ENCODE results near the gene SPIN2A. TPM values are rescaled to one million over a fixed set of nuclear protein-coding genes. Genes with fewer than 3 reads are reported as not detected.
A peak's percentile ranks its signal among the peaks of the same experiment; 100 is the strongest.
"Not testable (repeated sequence)": the region's sequence is repeated elsewhere in the genome, so short reads cannot be mapped to it uniquely, and the experiment has no call there.

SPIN2A gene
- total RNA-seq = 3.4 TPM
- polyA plus RNA-seq (ENCODE audit: insufficient read depth in 1 of 8, insufficient read length in 8 of 8, low replicate concordance in 1 of 8) = 1 to 10 TPM; 1.6 to 7.0 (median 4.3) TPM
- long read RNA-seq, donor 1, partial matches to known transcripts = 0 of 2 reads
- long read RNA-seq, donor 1, other reads (novel, unspliced or antisense) = 0 of 2 reads
- long read RNA-seq, donor 2, partial matches to known transcripts = 0 of 1 reads
- long read RNA-seq, donor 2, other reads (novel, unspliced or antisense) = 0 of 1 reads
- long read RNA-seq, donor 3, partial matches to known transcripts = 0 of 1 reads
- long read RNA-seq, donor 3, other reads (novel, unspliced or antisense) = 0 of 1 reads
- long read RNA-seq, donor 4, partial matches to known transcripts = 0 of 4 reads
- long read RNA-seq, donor 4, other reads (novel, unspliced or antisense) = 0 of 4 reads
- long read RNA-seq, donor 5, partial matches to known transcripts = 0 of 3 reads
- long read RNA-seq, donor 5, other reads (novel, unspliced or antisense) = 0 of 3 reads
- long read RNA-seq, donor 6, partial matches to known transcripts = 0 of 2 reads
- long read RNA-seq, donor 6, other reads (novel, unspliced or antisense) = 0 of 2 reads
- long read RNA-seq, donor 7, partial matches to known transcripts = 0 of 4 reads
- long read RNA-seq, donor 7, other reads (novel, unspliced or antisense) = 0 of 4 reads
- long read RNA-seq, donor 8, partial matches to known transcripts = 0 of 2 reads
- long read RNA-seq, donor 8, other reads (novel, unspliced or antisense) = 0 of 2 reads
- long read RNA-seq, donor 9, partial matches to known transcripts = 0 of 2 reads
- long read RNA-seq, donor 9, other reads (novel, unspliced or antisense) = 0 of 2 reads
- long read RNA-seq, donor 10, partial matches to known transcripts = 0 of 4 reads
- long read RNA-seq, donor 10, other reads (novel, unspliced or antisense) = 0 of 4 reads
- long read RNA-seq, donor 11, partial matches to known transcripts = 0 of 5 reads
- long read RNA-seq, donor 11, other reads (novel, unspliced or antisense) = 0 of 5 reads

- not testable (repeated sequence) for H3K9me3 ChIP-seq (replicated peaks; ENCODE audit: control insufficient read depth, low read depth, low read length); H3K36me3 ChIP-seq (ENCODE audit: control insufficient read depth, insufficient read depth, low read length); H3K4me1 ChIP-seq (ENCODE audit: control insufficient read depth, insufficient read depth, low read length); H3K27me3 ChIP-seq (ENCODE audit: control insufficient read depth, insufficient read depth, low read length)
- peak; percentile 45 for DNase-seq
- WGBS (ENCODE audit: insufficient coverage) = 52% methylated on average over 24 of the region's 27 CpGs
- Histone ChIP-seq H3K27ac (ENCODE audit: low read length) (peak within 1 kb of the TSS; percentile 75), H3K4me3 (ENCODE audit: low read length) (peak within 1 kb of the TSS; percentile 42)
These were observed at the start of gene SPIN2A for GRCh38 chrX:57137073-57137472. SPIN2A (minus strand) TSS chrX:57137397; CDS start chrX:57136597, 800 bp downstream.

- no peaks in the 10 kb centered on the region for H3K4me1 ChIP-seq (ENCODE audit: control insufficient read depth, insufficient read depth, low read length)
- peaks cover 9% of the 10 kb centered on the region for H3K9me3 ChIP-seq (replicated peaks; ENCODE audit: control insufficient read depth, low read depth, low read length)
- peaks cover 5% of the 10 kb centered on the region for H3K27me3 ChIP-seq (ENCODE audit: control insufficient read depth, insufficient read depth, low read length)
- no peaks in the 10 kb centered on the region for H3K36me3 ChIP-seq (ENCODE audit: control insufficient read depth, insufficient read depth, low read length)
- H3K27ac ChIP-seq (ENCODE audit: low read length) = no peak overlapping the region
- no peak overlapping the region for H3K4me3 ChIP-seq (ENCODE audit: low read length)
- peak; percentile 1 for DNase-seq
These were observed 41.4 kb upstream of the SPIN2A start for GRCh38 chrX:57178605-57179004.

GRCh38 chrX:57177070-57177469 is 39.9 kb upstream of the SPIN2A start:
- no CpG with 5 or more reads among the region's 1 CpG for WGBS (ENCODE audit: insufficient coverage)
- DNase-seq = no peak
- peaks cover 5% of the 10 kb centered on the region for H3K9me3 ChIP-seq (replicated peaks; ENCODE audit: control insufficient read depth, low read depth, low read length)
- H3K27me3 ChIP-seq (ENCODE audit: control insufficient read depth, insufficient read depth, low read length) = peaks cover 10% of the 10 kb centered on the region
- no peaks in the 10 kb centered on the region for H3K36me3 ChIP-seq (ENCODE audit: control insufficient read depth, insufficient read depth, low read length)
- H3K4me1 ChIP-seq (ENCODE audit: control insufficient read depth, insufficient read depth, low read length) = no peaks in the 10 kb centered on the region
- no peak overlapping the region for H3K27ac ChIP-seq (ENCODE audit: low read length)
- H3K4me3 ChIP-seq (ENCODE audit: low read length) = no peak overlapping the region

GRCh38 chrX:57172544-57172943 is 35.3 kb upstream of the SPIN2A start:
- H3K27me3 ChIP-seq (ENCODE audit: control insufficient read depth, insufficient read depth, low read length) = peaks cover 5% of the 10 kb centered on the region
- no peaks in the 10 kb centered on the region for H3K9me3 ChIP-seq (replicated peaks; ENCODE audit: control insufficient read depth, low read depth, low read length)
- DNase-seq = no peak
- no peak overlapping the region for H3K27ac ChIP-seq (ENCODE audit: low read length)
- WGBS (ENCODE audit: insufficient coverage) = no CpG with 5 or more reads among the region's 6 CpGs
- no peaks in the 10 kb centered on the region for H3K4me1 ChIP-seq (ENCODE audit: control insufficient read depth, insufficient read depth, low read length)
- H3K4me3 ChIP-seq (ENCODE audit: low read length) = no peak overlapping the region
- H3K36me3 ChIP-seq (ENCODE audit: control insufficient read depth, insufficient read depth, low read length) = no peaks in the 10 kb centered on the region

GRCh38 chrX:57156397-57157049 is 19.3 kb upstream of the SPIN2A start:
- peak; percentile 31 for DNase-seq
- Histone ChIP-seq H3K9me3 (replicated peaks; ENCODE audit: control insufficient read depth, low read depth, low read length) (peaks cover 2% of the 10 kb centered on the region), H3K4me1 (ENCODE audit: control insufficient read depth, insufficient read depth, low read length) (no peaks in the 10 kb centered on the region), H3K4me3 (ENCODE audit: low read length) (no peak overlapping the region), H3K27me3 (ENCODE audit: control insufficient read depth, insufficient read depth, low read length) (no peaks in the 10 kb centered on the region), H3K27ac (ENCODE audit: low read length) (no peak overlapping the region), H3K36me3 (ENCODE audit: control insufficient read depth, insufficient read depth, low read length) (no peaks in the 10 kb centered on the region)
- 67% methylated on average over 1 of the region's 5 CpGs for WGBS (ENCODE audit: insufficient coverage)

DNA sequence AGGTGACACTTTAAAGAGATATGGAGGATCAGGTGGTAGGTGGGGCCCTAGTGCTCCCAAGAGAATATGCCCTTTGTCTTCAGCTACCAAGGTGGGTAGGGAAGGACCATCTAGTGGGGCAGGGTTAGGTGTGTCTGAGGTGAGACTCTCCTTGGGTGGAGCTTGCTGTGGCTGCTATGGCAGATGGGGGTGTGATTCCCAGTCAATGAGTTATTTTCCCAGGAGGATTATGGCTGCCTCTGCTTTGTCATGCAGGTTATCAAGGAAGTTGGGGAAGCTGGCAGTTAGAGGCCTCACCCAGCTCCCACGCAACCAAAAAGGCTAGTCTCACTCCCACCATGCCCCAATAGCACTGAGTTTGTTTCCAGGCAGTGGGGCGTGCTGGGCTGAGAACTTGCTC is 18.0 kb upstream of the SPIN2A start:
- 75% methylated on average over 1 of the region's 2 CpGs for WGBS (ENCODE audit: insufficient coverage)

GRCh38 chrX:57152222-57152621 is 15.0 kb upstream of the SPIN2A start:
- 76% methylated on average over 7 of the region's 8 CpGs for WGBS (ENCODE audit: insufficient coverage)
- not testable (repeated sequence) for H3K27me3 ChIP-seq (ENCODE audit: control insufficient read depth, insufficient read depth, low read length); H3K4me1 ChIP-seq (ENCODE audit: control insufficient read depth, insufficient read depth, low read length); H3K9me3 ChIP-seq (replicated peaks; ENCODE audit: control insufficient read depth, low read depth, low read length); DNase-seq; H3K36me3 ChIP-seq (ENCODE audit: control insufficient read depth, insufficient read depth, low read length); H3K27ac ChIP-seq (ENCODE audit: low read length); H3K4me3 ChIP-seq (ENCODE audit: low read length)

More for the DNA sequence above, 18.0 kb upstream of the SPIN2A start:
- Histone ChIP-seq H3K9me3 (replicated peaks; ENCODE audit: control insufficient read depth, low read depth, low read length) (peaks cover 2% of the 10 kb centered on the region), H3K27me3 (ENCODE audit: control insufficient read depth, insufficient read depth, low read length) (no peaks in the 10 kb centered on the region), H3K27ac (ENCODE audit: low read length) (no peak overlapping the region), H3K4me3 (ENCODE audit: low read length) (no peak overlapping the region), H3K36me3 (ENCODE audit: control insufficient read depth, insufficient read depth, low read length) (no peaks in the 10 kb centered on the region), H3K4me1 (ENCODE audit: control insufficient read depth, insufficient read depth, low read length) (no peaks in the 10 kb centered on the region)
- DNase-seq = no peak

GRCh38 chrX:57138674-57139073 is 1.5 kb upstream of the SPIN2A start:
- no peaks in the 10 kb centered on the region for H3K4me1 ChIP-seq (ENCODE audit: control insufficient read depth, insufficient read depth, low read length)
- H3K36me3 ChIP-seq (ENCODE audit: control insufficient read depth, insufficient read depth, low read length) = no peaks in the 10 kb centered on the region
- no peak overlapping the region for H3K27ac ChIP-seq (ENCODE audit: low read length)
- H3K9me3 ChIP-seq (replicated peaks; ENCODE audit: control insufficient read depth, low read depth, low read length) = no peaks in the 10 kb centered on the region
- no peak for DNase-seq
- WGBS (ENCODE audit: insufficient coverage) = no CpG with 5 or more reads among the region's 4 CpGs
- peaks cover 6% of the 10 kb centered on the region for H3K27me3 ChIP-seq (ENCODE audit: control insufficient read depth, insufficient read depth, low read length)
- no peak overlapping the region for H3K4me3 ChIP-seq (ENCODE audit: low read length)

- no CpG with 5 or more reads among the region's 1 CpG for WGBS (ENCODE audit: insufficient coverage)
- Histone ChIP-seq H3K27me3 (ENCODE audit: control insufficient read depth, insufficient read depth, low read length) (peaks cover 6% of the 10 kb centered on the region), H3K27ac (ENCODE audit: low read length) (peak overlapping the region; percentile 75), H3K36me3 (ENCODE audit: control insufficient read depth, insufficient read depth, low read length) (no peaks in the 10 kb centered on the region), H3K4me1 (ENCODE audit: control insufficient read depth, insufficient read depth, low read length) (no peaks in the 10 kb centered on the region), H3K4me3 (ENCODE audit: low read length) (peak overlapping the region; percentile 42), H3K9me3 (replicated peaks; ENCODE audit: control insufficient read depth, low read depth, low read length) (no peaks in the 10 kb centered on the region)
- peak; percentile 85 for DNase-seq
These were observed 304 bp upstream of the SPIN2A start for GRCh38 chrX:57137501-57137900.

DNA sequence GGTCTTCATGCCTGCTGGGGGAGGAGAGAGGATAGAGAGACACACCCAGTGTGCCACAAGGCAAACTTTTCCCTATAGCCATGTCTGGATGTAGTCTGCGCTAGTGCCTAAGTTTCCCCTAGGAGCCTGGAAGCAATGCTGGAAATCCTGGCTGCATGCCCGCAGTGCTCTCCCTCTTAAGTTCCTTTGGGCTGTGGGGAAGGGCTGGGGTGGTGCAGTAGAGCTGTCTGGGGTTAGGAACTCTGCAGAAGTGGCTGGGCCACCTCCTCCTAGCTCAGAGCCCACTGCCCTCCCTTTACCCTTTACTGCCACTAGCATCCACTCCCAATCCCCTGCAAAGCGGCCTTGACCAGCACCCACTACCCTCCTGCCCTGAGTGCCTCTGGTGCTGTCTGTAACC is 608 bp downstream of the SPIN2A start:
- H3K4me3 ChIP-seq (ENCODE audit: low read length) = peak overlapping the region; percentile 42
- not testable (repeated sequence) for H3K36me3 ChIP-seq (ENCODE audit: control insufficient read depth, insufficient read depth, low read length); H3K27ac ChIP-seq (ENCODE audit: low read length); DNase-seq; H3K27me3 ChIP-seq (ENCODE audit: control insufficient read depth, insufficient read depth, low read length); H3K9me3 ChIP-seq (replicated peaks; ENCODE audit: control insufficient read depth, low read depth, low read length); H3K4me1 ChIP-seq (ENCODE audit: control insufficient read depth, insufficient read depth, low read length)
- 52% methylated on average over 1 of the region's 3 CpGs for WGBS (ENCODE audit: insufficient coverage)

Measured in muscle of leg (tissue), 16 donors.